ENCODE measurements around the gene MVB12B. TPM values are rescaled to one million over a fixed set of nuclear protein-coding genes. Genes with fewer than 3 reads are reported as not detected.
A peak's percentile ranks its signal among the peaks of the same experiment; 100 is the strongest.

Gene MVB12B
- total RNA-seq, 2 experiments from 2014 or later: 14.3 to 15.3 TPM

GRCh38 chr9:126488881-126489404 lies 162.3 kb downstream of the MVB12B start:
- no peaks in the 10 kb centered on the region for H3K9me3 Mint-ChIP-seq
- H3K4me3 ChIP-seq (ENCODE audit: low read length): no peak overlapping the region
- H3K27me3 Mint-ChIP-seq: no peaks in the 10 kb centered on the region
- intact Hi-C loops (cut with DNase I, micrococcal nuclease): loop anchor here in 1 of 2 experiments (1.0 to 5.0 kb wide), 2 partner anchors 16 to 927 kb away; no protein-coding TSS in a partner anchor
- H3K27ac ChIP-seq (ENCODE audit: low read depth in 1 of 2, low read length in 2 of 2): no peak overlapping the region
- ATAC-seq (ENCODE audit: poor library complexity) (no peak), DNase-seq (no peak)
- TF ChIP-seq, protein P1, sequence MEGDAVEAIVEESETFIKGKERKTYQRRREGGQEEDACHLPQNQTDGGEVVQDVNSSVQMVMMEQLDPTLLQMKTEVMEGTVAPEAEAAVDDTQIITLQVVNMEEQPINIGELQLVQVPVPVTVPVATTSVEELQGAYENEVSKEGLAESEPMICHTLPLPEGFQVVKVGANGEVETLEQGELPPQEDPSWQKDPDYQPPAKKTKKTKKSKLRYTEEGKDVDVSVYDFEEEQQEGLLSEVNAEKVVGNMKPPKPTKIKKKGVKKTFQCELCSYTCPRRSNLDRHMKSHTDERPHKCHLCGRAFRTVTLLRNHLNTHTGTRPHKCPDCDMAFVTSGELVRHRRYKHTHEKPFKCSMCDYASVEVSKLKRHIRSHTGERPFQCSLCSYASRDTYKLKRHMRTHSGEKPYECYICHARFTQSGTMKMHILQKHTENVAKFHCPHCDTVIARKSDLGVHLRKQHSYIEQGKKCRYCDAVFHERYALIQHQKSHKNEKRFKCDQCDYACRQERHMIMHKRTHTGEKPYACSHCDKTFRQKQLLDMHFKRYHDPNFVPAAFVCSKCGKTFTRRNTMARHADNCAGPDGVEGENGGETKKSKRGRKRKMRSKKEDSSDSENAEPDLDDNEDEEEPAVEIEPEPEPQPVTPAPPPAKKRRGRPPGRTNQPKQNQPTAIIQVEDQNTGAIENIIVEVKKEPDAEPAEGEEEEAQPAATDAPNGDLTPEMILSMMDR (IDR thresholded peaks at IDR 0.05): no peak
- H3K4me1 Mint-ChIP-seq (ENCODE audit: low read depth): peaks cover 18% of the 10 kb centered on the region
- no peaks in the 10 kb centered on the region for H3K36me3 Mint-ChIP-seq (ENCODE audit: low read depth)
- no peaks in the 10 kb centered on the region for H3K27me3 ChIP-seq (ENCODE audit: control insufficient read depth in 1 of 2, insufficient read depth in 2 of 2, low read length in 2 of 2)
- H3K9me3 ChIP-seq (ENCODE audit: control insufficient read depth in 1 of 2, insufficient read depth in 1 of 2, low read length in 2 of 2): no peaks in the 10 kb centered on the region
- H3K27ac Mint-ChIP-seq: no peak overlapping the region
- peaks cover 16% of the 10 kb centered on the region for H3K4me1 ChIP-seq (ENCODE audit: insufficient read depth, low read length)
- H3K36me3 ChIP-seq (ENCODE audit: insufficient read depth, low read length): no peaks in the 10 kb centered on the region
- POLR2A ChIA-PET: no interaction called here
- no peak overlapping the region for H3K4me3 Mint-ChIP-seq
- CTCF ChIA-PET: interaction anchor here (0.6 kb wide), 1 partner anchor 1359 kb away, joined by 3 read pairs; no protein-coding TSS in a partner anchor

GRCh38 chr9:126489581-126490213 lies 163.1 kb downstream of the MVB12B start:
- TF ChIP-seq, protein P1 (IDR thresholded peaks at IDR 0.05): no peak
- H3K27ac ChIP-seq (ENCODE audit: low read depth in 1 of 2, low read length in 2 of 2): no peak overlapping the region
- Mint-ChIP-seq H3K27ac (no peak overlapping the region), H3K4me3 (no peak overlapping the region), H3K27me3 (no peaks in the 10 kb centered on the region), H3K4me1 (ENCODE audit: low read depth) (peaks cover 15% of the 10 kb centered on the region), H3K36me3 (ENCODE audit: low read depth) (no peaks in the 10 kb centered on the region), H3K9me3 (no peaks in the 10 kb centered on the region)
- no peak for ATAC-seq (ENCODE audit: poor library complexity)
- H3K4me3 ChIP-seq (ENCODE audit: low read length): peak overlapping the region; percentile 32
- POLR2A ChIA-PET: interaction anchor here (1.3 to 2.4 kb wide), 2 partner anchors 18 to 93 kb away, joined by 3 to 13 read pairs; no protein-coding TSS in a partner anchor
- peak in 1 of 14 experiments; percentile 19 for DNase-seq
- H3K9me3 ChIP-seq (ENCODE audit: control insufficient read depth in 1 of 2, insufficient read depth in 1 of 2, low read length in 2 of 2): no peaks in the 10 kb centered on the region
- H3K27me3 ChIP-seq (ENCODE audit: control insufficient read depth in 1 of 2, insufficient read depth in 2 of 2, low read length in 2 of 2): no peaks in the 10 kb centered on the region
- peaks cover 12% of the 10 kb centered on the region for H3K4me1 ChIP-seq (ENCODE audit: insufficient read depth, low read length)
- intact Hi-C loops (cut with DNase I, micrococcal nuclease): loop anchor here (1.0 to 10.0 kb wide), 9 partner anchors 16 to 1082 kb away; no protein-coding TSS in a partner anchor
- H3K36me3 ChIP-seq (ENCODE audit: insufficient read depth, low read length): no peaks in the 10 kb centered on the region
- CTCF ChIA-PET: interaction anchor here (2.6 kb wide), 1 partner anchor 1082 kb away, joined by 10 read pairs; no protein-coding TSS in a partner anchor

DNA sequence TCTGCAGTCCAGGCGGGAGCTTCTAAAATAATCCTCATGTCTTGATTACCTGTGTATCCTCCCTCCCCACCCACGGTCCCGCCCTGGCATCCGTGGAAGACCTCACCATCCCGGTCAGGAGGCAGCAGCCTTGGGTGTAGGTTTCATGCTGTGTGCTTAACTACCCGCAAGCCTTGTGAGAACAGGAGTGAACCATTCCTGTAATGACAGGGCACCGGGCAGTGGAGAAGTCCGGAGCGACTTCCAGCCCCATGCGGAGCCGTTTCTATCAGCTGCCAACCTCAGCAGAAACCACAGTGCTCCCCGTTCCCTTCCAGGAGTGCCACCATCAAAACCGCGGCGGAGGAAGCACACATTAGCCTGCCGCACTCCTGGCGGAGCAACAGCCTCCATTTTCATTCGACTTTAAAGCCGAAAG lies 163.6 kb downstream of the MVB12B start:
- DNase-seq: peak in 2 of 14 experiments; percentile 25 to 32
- POLR2A ChIA-PET: interaction anchor here (1.3 to 2.4 kb wide), 2 partner anchors 19 to 93 kb away, joined by 3 to 13 read pairs; no protein-coding TSS in a partner anchor
- intact Hi-C loops (cut with DNase I, micrococcal nuclease): loop anchor here (2.0 to 10.0 kb wide), 7 partner anchors 19 to 1083 kb away; no protein-coding TSS in a partner anchor
- TF ChIP-seq, protein P1 (IDR thresholded peaks at IDR 0.05): no peak
- Histone ChIP-seq H3K9me3 (ENCODE audit: control insufficient read depth in 1 of 2, insufficient read depth in 1 of 2, low read length in 2 of 2) (no peaks in the 10 kb centered on the region), H3K27ac (ENCODE audit: low read depth in 1 of 2, low read length in 2 of 2) (no peak overlapping the region), H3K4me1 (ENCODE audit: insufficient read depth, low read length) (peaks cover 12% of the 10 kb centered on the region), H3K36me3 (ENCODE audit: insufficient read depth, low read length) (no peaks in the 10 kb centered on the region), H3K27me3 (ENCODE audit: control insufficient read depth in 1 of 2, insufficient read depth in 2 of 2, low read length in 2 of 2) (no peaks in the 10 kb centered on the region), H3K4me3 (ENCODE audit: low read length) (peak overlapping the region; percentile 32)
- Mint-ChIP-seq H3K4me3 (no peak overlapping the region), H3K4me1 (ENCODE audit: low read depth) (peaks cover 15% of the 10 kb centered on the region), H3K27ac (no peak overlapping the region), H3K36me3 (ENCODE audit: low read depth) (no peaks in the 10 kb centered on the region), H3K9me3 (no peaks in the 10 kb centered on the region), H3K27me3 (no peaks in the 10 kb centered on the region)
- no peak for ATAC-seq (ENCODE audit: poor library complexity)
- CTCF ChIA-PET: interaction anchor here (1.2 to 3.5 kb wide), 9 partner anchors 8 to 1082 kb away, joined by 4 to 24 read pairs (median 7); partner anchors contain the start of gene MVB12B

Measured in CD4-positive, alpha-beta T cell (primary cell).